ENCODE data around the gene GFOD1. TPM values are rescaled to one million over a fixed set of nuclear protein-coding genes. Genes with fewer than 3 reads are reported as not detected.

GFOD1 gene
- total RNA-seq, 1 experiment from 2014 or later, result 29.5 TPM

DNA sequence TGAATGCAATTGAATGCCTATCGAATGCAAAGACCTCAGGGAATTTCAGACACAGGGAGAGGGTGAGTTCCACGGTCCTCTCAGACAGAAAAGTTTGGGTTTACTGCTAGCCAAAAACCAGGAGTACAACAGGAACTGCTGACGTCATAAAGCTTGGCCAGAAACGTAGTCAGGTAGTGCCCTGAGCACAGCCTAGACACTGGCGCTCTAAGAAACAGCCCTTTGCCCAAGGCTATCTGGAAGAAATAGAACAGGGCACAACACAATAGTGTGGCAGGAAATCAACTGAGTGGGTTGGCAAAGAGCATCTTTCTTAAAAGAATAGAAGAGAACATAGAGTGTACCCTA is 58.0 kb downstream of the GFOD1 start:
- Histone ChIP-seq H3K36me3 (ENCODE audit: insufficient read depth, low read length) (no peaks in the 10 kb centered on the region), H3K9ac (ENCODE audit: low read length) (peak overlapping the region; percentile 54), H3K9me2 (replicated peaks; ENCODE audit: insufficient read depth, low read length) (no peaks in the 10 kb centered on the region), H3K27ac (ENCODE audit: low read length) (peak overlapping the region; percentile 84), H3K27me3 (ENCODE audit: low read length) (no peaks in the 10 kb centered on the region), H4K20me1 (ENCODE audit: insufficient read depth, low read depth, low read length) (peaks cover 34% of the 10 kb centered on the region; the same call in 1 of the 2 replicates), H3K9me3 (ENCODE audit: low read length) (peaks cover 1% of the 10 kb centered on the region), H3K4me3 (ENCODE audit: low read length) (no peak overlapping the region), H3K4me1 (ENCODE audit: low read length) (peaks cover 84% of the 10 kb centered on the region), H2AFZ (ENCODE audit: low read length) (no peak overlapping the region), H3K4me2 (ENCODE audit: low read depth, low read length, poor library complexity, severe bottlenecking) (peak overlapping the region; percentile 66), H3K79me2 (ENCODE audit: low read length) (peaks cover 77% of the 10 kb centered on the region)
- DNase-seq, result no peak

DNA sequence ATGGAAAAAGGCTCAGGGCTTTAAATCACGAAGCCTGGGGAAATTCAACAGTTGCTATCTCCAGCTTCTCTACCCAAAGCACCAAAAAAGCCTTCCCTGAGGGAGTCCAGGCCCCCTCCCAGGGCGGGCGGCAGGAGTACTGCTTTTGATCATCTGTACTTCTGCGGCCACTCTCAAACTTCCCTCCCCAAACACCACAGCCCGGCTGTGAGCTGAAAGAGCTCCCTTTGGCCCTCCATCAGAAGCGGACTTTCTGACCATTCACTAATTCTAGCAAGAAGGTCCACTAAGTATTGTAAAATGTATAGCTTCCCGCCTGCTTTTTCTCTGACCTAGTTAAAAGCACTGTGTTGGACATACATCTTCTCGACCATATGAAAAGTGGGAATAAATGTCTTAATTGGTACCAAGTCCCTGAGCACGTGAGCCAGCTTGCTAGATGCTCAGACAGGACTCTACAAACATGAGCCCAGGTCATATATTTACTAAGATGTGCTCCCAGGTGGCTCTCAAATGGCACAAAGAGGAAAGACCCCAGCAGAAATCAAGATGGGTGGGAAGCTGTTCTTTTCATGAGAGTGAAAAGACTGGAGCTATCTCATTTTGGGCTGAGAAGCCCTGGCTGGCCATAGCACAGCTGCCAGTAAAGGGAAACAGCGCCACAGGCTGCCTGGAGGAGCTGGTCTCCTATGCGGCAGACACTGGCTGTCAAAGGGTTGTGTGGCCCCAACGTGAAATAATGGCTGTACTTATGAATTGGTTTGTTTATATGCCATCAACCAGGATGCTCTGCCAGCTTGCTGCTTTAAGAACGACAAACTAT is 58.6 kb downstream of the GFOD1 start:
- Histone ChIP-seq H3K9me3 (ENCODE audit: low read length) (no peaks in the 10 kb centered on the region), H3K4me2 (ENCODE audit: low read depth, low read length, poor library complexity, severe bottlenecking) (peak overlapping the region; percentile 66), H3K4me3 (ENCODE audit: low read length) (peak overlapping the region; percentile 44; the same call in 1 of the 2 replicates), H3K4me1 (ENCODE audit: low read length) (peaks cover 83% of the 10 kb centered on the region), H3K9ac (ENCODE audit: low read length) (peak overlapping the region; percentile 54), H3K9me2 (replicated peaks; ENCODE audit: insufficient read depth, low read length) (no peaks in the 10 kb centered on the region), H3K27me3 (ENCODE audit: low read length) (no peaks in the 10 kb centered on the region), H2AFZ (ENCODE audit: low read length) (no peak overlapping the region), H4K20me1 (ENCODE audit: insufficient read depth, low read depth, low read length) (peaks cover 34% of the 10 kb centered on the region; the same call in 1 of the 2 replicates), H3K36me3 (ENCODE audit: insufficient read depth, low read length) (no peaks in the 10 kb centered on the region), H3K79me2 (ENCODE audit: low read length) (peaks cover 79% of the 10 kb centered on the region), H3K27ac (ENCODE audit: low read length) (peak overlapping the region; percentile 84)
- peak; percentile 60 for DNase-seq

DNA sequence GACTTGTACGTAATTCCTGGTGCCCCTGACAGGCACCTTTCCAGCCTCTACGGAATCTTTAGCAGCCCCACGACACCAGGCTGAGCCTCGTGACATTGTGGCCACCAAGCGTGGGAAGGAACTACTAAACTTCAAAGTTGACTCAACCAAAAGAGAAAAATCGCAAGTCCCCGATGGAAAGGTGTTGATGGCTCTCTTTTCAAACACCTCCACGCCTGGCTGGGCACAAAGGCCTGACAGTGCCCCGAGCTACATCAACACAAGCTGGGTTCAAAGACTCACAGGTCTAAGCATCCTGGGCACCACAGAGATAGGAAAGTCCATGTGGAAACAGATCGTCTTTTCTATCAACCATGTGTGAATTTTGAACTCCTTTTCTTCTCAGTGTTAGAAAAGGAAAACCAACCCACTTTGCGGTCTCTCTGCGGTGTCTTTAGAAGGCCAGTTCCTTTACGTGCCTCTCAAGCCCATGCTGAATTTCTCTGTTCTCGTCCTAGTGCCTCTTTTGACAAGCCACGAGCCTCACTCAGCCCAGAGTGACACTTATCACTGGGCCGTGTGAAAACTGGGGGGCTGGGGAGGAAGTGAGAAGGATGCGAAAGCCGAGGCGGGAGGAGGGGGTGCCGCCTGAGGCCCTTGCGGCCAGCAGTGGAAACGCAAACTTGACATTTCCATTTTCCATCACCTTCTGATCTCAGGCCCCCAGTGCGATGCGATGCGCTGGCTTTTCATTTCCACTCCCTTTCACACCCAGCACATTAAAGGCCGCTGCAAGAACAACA is 59.4 kb downstream of the GFOD1 start:
- Histone ChIP-seq H3K9me2 (replicated peaks; ENCODE audit: insufficient read depth, low read length) (no peaks in the 10 kb centered on the region), H3K9me3 (ENCODE audit: low read length) (no peaks in the 10 kb centered on the region), H2AFZ (ENCODE audit: low read length) (no peak overlapping the region), H3K4me1 (ENCODE audit: low read length) (peaks cover 81% of the 10 kb centered on the region), H3K4me3 (ENCODE audit: low read length) (peak overlapping the region; percentile 44; the same call in 1 of the 2 replicates), H3K27me3 (ENCODE audit: low read length) (no peaks in the 10 kb centered on the region), H3K4me2 (ENCODE audit: low read depth, low read length, poor library complexity, severe bottlenecking) (peak overlapping the region; percentile 66), H3K79me2 (ENCODE audit: low read length) (peaks cover 79% of the 10 kb centered on the region), H3K27ac (ENCODE audit: low read length) (peak overlapping the region; percentile 84), H4K20me1 (ENCODE audit: insufficient read depth, low read depth, low read length) (peaks cover 34% of the 10 kb centered on the region; the same call in 1 of the 2 replicates), H3K36me3 (ENCODE audit: insufficient read depth, low read length) (no peaks in the 10 kb centered on the region), H3K9ac (ENCODE audit: low read length) (peak overlapping the region; percentile 54)
- peak; percentile 91 for DNase-seq

DNA sequence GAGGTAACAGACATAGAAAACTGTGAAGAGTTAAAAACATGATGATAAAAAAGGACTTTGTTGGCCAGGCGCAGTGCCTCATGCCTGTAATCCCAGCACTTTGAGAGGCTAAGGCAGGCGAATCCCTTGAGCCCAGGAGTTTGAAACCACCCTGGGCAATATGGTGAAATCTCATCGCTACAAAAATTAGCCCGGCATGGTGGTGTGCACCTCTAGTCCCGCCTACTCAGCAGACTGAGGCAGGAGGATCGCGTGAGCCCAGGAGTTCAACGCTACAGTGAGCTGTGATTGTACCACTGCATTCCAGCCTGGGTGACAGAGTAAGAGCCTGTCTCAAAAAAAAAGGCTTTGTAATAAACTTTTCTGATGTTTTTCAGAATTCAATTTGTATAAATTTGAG is 60.1 kb downstream of the GFOD1 start:
- Histone ChIP-seq H3K9ac (ENCODE audit: low read length) (no peak overlapping the region), H3K27me3 (ENCODE audit: low read length) (no peaks in the 10 kb centered on the region), H3K36me3 (ENCODE audit: insufficient read depth, low read length) (no peaks in the 10 kb centered on the region), H3K4me1 (ENCODE audit: low read length) (peaks cover 81% of the 10 kb centered on the region), H3K79me2 (ENCODE audit: low read length) (peaks cover 80% of the 10 kb centered on the region), H3K9me2 (replicated peaks; ENCODE audit: insufficient read depth, low read length) (no peaks in the 10 kb centered on the region), H3K27ac (ENCODE audit: low read length) (peak overlapping the region; percentile 84; the same call in 1 of the 2 replicates), H3K9me3 (ENCODE audit: low read length) (no peaks in the 10 kb centered on the region), H3K4me2 (ENCODE audit: low read depth, low read length, poor library complexity, severe bottlenecking) (peak overlapping the region; percentile 66), H2AFZ (ENCODE audit: low read length) (no peak overlapping the region), H3K4me3 (ENCODE audit: low read length) (no peak overlapping the region; the same call in 1 of the 2 replicates), H4K20me1 (ENCODE audit: insufficient read depth, low read depth, low read length) (peaks cover 34% of the 10 kb centered on the region; the same call in 1 of the 2 replicates)
- no peak for DNase-seq

DNA sequence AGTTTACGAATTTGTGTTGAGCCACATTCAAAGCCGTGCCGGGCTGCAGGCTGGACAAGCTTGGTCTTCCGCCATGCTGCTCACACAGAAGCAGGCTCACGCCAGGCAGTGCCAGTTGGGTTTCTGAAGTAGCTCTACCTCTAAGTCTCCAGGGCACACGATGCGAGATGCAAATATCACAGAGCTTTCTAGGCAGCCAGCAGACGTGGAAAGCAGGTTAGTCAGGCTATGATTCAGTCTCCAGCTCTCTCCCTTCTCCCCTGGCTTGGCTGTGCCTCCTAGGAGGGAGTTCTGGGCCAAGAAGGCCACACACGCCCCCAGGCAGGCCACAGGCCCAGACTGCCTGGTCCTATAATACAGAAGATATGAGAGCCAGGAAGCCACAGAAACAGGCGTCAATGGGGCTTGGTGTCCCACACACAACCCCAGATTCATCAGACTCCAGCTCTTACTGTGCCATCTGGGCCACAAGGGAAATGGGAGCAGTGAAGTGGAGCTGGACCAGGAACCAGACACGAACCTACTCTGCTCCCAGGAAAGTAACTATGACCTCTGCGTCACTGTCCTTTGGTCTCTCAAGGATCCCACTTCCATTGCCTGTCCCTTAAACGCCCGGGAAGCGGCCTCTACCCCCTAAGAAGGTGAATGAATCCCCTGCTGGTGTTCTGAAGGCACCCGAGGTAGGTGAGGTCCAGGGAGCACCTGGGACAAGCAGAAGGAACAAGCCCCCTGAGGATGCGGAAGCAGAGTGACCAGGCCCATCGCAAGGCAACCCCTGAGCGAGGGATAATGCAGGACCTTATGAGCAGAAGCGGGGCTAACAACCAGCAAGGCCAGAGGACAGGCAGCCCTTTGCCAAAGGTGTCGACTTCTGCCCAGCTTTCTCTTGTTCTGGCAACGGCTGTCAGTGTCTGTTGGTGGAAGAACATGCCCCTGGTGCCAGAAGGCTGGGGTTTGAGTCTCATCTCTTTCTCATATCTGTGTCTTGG is 61.2 kb downstream of the GFOD1 start:
- Histone ChIP-seq H4K20me1 (ENCODE audit: insufficient read depth, low read depth, low read length) (peaks cover 34% of the 10 kb centered on the region; the same call in 1 of the 2 replicates), H3K27ac (ENCODE audit: low read length) (peak overlapping the region; percentile 53; the same call in 1 of the 2 replicates), H3K4me1 (ENCODE audit: low read length) (peaks cover 81% of the 10 kb centered on the region), H3K9ac (ENCODE audit: low read length) (peak overlapping the region; percentile 32; the same call in 1 of the 2 replicates), H3K4me2 (ENCODE audit: low read depth, low read length, poor library complexity, severe bottlenecking) (peak overlapping the region; percentile 45), H3K4me3 (ENCODE audit: low read length) (no peak overlapping the region; the same call in 1 of the 2 replicates), H3K9me3 (ENCODE audit: low read length) (no peaks in the 10 kb centered on the region), H3K9me2 (replicated peaks; ENCODE audit: insufficient read depth, low read length) (no peaks in the 10 kb centered on the region), H3K79me2 (ENCODE audit: low read length) (peaks cover 82% of the 10 kb centered on the region), H3K27me3 (ENCODE audit: low read length) (no peaks in the 10 kb centered on the region), H3K36me3 (ENCODE audit: insufficient read depth, low read length) (no peaks in the 10 kb centered on the region), H2AFZ (ENCODE audit: low read length) (no peak overlapping the region)
- peak; percentile 84 for DNase-seq

DNA sequence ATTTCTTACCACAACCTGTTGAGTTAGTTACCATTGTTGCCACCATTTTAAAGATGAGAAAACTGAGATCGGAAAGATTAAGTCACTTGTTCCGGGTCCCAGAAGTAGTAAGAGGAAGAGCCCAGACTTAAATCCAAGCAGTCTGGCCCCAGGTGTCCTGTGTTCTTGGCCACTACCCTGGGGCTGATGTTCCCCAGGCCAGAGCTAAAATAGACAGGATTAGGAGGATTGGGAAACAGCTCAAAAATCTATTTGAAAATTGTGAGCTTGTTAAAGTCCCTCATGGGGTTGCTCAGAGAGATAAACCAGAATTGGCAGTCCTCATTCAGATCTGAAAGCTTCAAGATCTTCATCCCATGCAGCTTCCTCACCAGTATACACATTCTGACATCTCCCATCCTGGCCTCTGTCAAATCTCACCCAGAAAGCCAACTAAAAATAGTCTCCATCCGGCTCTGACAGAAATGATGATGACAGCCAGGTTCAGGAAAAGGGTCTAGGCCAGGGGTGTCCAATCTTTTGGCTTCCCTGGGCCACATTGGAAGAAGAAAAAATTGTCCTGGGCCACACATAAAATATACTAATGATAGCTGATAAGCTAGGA is 62.0 kb downstream of the GFOD1 start:
- no peak overlapping the region for H3K4me3 ChIP-seq (ENCODE audit: low read length)
- H3K4me1 ChIP-seq (ENCODE audit: low read length), result peaks cover 80% of the 10 kb centered on the region
- H4K20me1 ChIP-seq (ENCODE audit: insufficient read depth, low read depth, low read length), result peaks cover 34% of the 10 kb centered on the region; the same call in 1 of the 2 replicates
- no peaks in the 10 kb centered on the region for H3K27me3 ChIP-seq (ENCODE audit: low read length)
- H3K9ac ChIP-seq (ENCODE audit: low read length), result no peak overlapping the region
- H3K4me2 ChIP-seq (ENCODE audit: low read depth, low read length, poor library complexity, severe bottlenecking), result peak overlapping the region; percentile 45
- DNase-seq, result no peak
- no peaks in the 10 kb centered on the region for H3K36me3 ChIP-seq (ENCODE audit: insufficient read depth, low read length)
- peaks cover 83% of the 10 kb centered on the region for H3K79me2 ChIP-seq (ENCODE audit: low read length)
- H3K9me3 ChIP-seq (ENCODE audit: low read length), result no peaks in the 10 kb centered on the region
- H3K27ac ChIP-seq (ENCODE audit: low read length), result peak overlapping the region; percentile 53
- H3K9me2 ChIP-seq (replicated peaks; ENCODE audit: insufficient read depth, low read length), result no peaks in the 10 kb centered on the region
- no peak overlapping the region for H2AFZ ChIP-seq (ENCODE audit: low read length)

DNA sequence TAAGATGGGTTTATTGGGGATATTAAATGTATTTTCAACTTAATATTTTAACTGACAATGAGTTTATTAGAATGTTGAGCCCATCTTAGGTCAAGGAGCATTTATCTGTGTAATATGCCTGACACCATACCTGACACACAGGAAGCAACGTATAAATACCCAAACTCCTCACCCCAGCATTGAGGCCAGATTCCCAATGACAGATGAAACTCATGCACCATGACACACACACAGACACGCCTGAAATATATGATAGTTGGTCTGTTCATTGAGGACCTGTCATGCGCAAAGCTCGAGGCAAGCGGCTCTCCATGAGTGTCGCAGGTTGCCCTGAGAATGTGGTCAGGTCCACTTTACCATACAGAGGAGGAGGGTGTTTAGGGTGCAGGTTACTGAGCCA is 64.1 kb downstream of the GFOD1 start:
- peaks cover 95% of the 10 kb centered on the region for H3K79me2 ChIP-seq (ENCODE audit: low read length)

More for the DNA sequence above, 64.1 kb downstream of the GFOD1 start:
- peaks cover 37% of the 10 kb centered on the region; the same call in 1 of the 2 replicates for H4K20me1 ChIP-seq (ENCODE audit: insufficient read depth, low read depth, low read length)
- no peak for DNase-seq
- H3K9me2 ChIP-seq (replicated peaks; ENCODE audit: insufficient read depth, low read length), result no peaks in the 10 kb centered on the region
- no peaks in the 10 kb centered on the region for H3K36me3 ChIP-seq (ENCODE audit: insufficient read depth, low read length)
- no peaks in the 10 kb centered on the region for H3K9me3 ChIP-seq (ENCODE audit: low read length)
- H2AFZ ChIP-seq (ENCODE audit: low read length), result no peak overlapping the region
- H3K9ac ChIP-seq (ENCODE audit: low read length), result no peak overlapping the region
- H3K4me2 ChIP-seq (ENCODE audit: low read depth, low read length, poor library complexity, severe bottlenecking), result no peak overlapping the region
- H3K4me3 ChIP-seq (ENCODE audit: low read length), result no peak overlapping the region
- H3K27ac ChIP-seq (ENCODE audit: low read length), result no peak overlapping the region
- no peaks in the 10 kb centered on the region for H3K27me3 ChIP-seq (ENCODE audit: low read length)
- H3K4me1 ChIP-seq (ENCODE audit: low read length), result peaks cover 64% of the 10 kb centered on the region

Data from Karpas-422 (cell line).